ENCODE data around the gene GTPBP3. TPM values are rescaled to one million over a fixed set of nuclear protein-coding genes. Genes with fewer than 3 reads are reported as not detected.

Gene GTPBP3
- total and polyA plus RNA-seq, 8 donors: 11.2 to 93.9 (median 20.3) TPM

- intact Hi-C loops (cut with DNase I; ENCODE audit: low total_unique reads): no loop called here
Observed at GRCh38 chr19:17340871-17341357, 3.6 kb downstream of the GTPBP3 start.

GRCh38 chr19:17341386-17341785 lies 4.0 kb downstream of the GTPBP3 start:
- H3K27ac ChIP-seq: no peak overlapping the region
- 92 to 96% (median 93%) methylated on average over 14 to 15 of the region's 15 CpGs for WGBS, 5 donors

More at GRCh38 chr19:17340871-17341357, 3.6 kb downstream of the GTPBP3 start:
- 70 to 83% (median 72%) methylated on average over 15 to 17 of the region's 17 CpGs for WGBS, 5 donors
- peaks cover 0 to 32% (median 21%) of the 10 kb centered on the region in 4 donors for H3K36me3 ChIP-seq
- no peak overlapping the region for H3K27ac ChIP-seq
- no peaks in the 10 kb centered on the region for H3K27me3 ChIP-seq
- H3K4me1 ChIP-seq: peaks cover 10 to 39% (median 28%) of the 10 kb centered on the region in 4 donors
- TF ChIP-seq POLR2A (IDR thresholded peaks at IDR 0.05): no peak
- TF ChIP-seq POLR2AphosphoS5 (IDR thresholded peaks at IDR 0.05): no peak
- TF ChIP-seq EP300 (IDR thresholded peaks at IDR 0.05): no peak
- no peak for TF ChIP-seq CTCF (IDR thresholded peaks at IDR 0.05)
- DNase-seq: no peak
- no peak overlapping the region for H3K4me3 ChIP-seq
- no peaks in the 10 kb centered on the region for H3K9me3 ChIP-seq

GRCh38 chr19:17341845-17342244 lies 4.5 kb downstream of the GTPBP3 start:
- Histone ChIP-seq H3K9me3 (no peaks in the 10 kb centered on the region), H3K4me1 (peaks cover 10 to 42% (median 31%) of the 10 kb centered on the region in 4 donors), H3K27me3 (no peaks in the 10 kb centered on the region), H3K4me3 (no peak overlapping the region), H3K36me3 (peaks cover 0 to 32% (median 21%) of the 10 kb centered on the region in 4 donors), H3K27ac (no peak overlapping the region)
- WGBS, 5 donors: 80 to 86% (median 82%) methylated on average over 7 of the region's 7 CpGs
- TF ChIP-seq EP300 (IDR thresholded peaks at IDR 0.05) (no peak), POLR2A (IDR thresholded peaks at IDR 0.05) (no peak), CTCF (IDR thresholded peaks at IDR 0.05) (no peak), POLR2AphosphoS5 (IDR thresholded peaks at IDR 0.05) (no peak)
- intact Hi-C loops (cut with DNase I; ENCODE audit: low total_unique reads): no loop called here
- no peak for DNase-seq

More at GRCh38 chr19:17341386-17341785, 4.0 kb downstream of the GTPBP3 start:
- Histone ChIP-seq H3K4me1 (peaks cover 10 to 39% (median 31%) of the 10 kb centered on the region in 4 donors), H3K4me3 (no peak overlapping the region), H3K9me3 (no peaks in the 10 kb centered on the region), H3K36me3 (peaks cover 0 to 32% (median 21%) of the 10 kb centered on the region in 4 donors), H3K27me3 (no peaks in the 10 kb centered on the region)
- DNase-seq: no peak
- TF ChIP-seq EP300 (IDR thresholded peaks at IDR 0.05) (no peak), POLR2A (IDR thresholded peaks at IDR 0.05) (no peak), CTCF (IDR thresholded peaks at IDR 0.05) (no peak), POLR2AphosphoS5 (IDR thresholded peaks at IDR 0.05) (no peak)
- intact Hi-C loops (cut with DNase I; ENCODE audit: low total_unique reads): no loop called here

- H3K4me3 ChIP-seq: no peak overlapping the region
- peaks cover 0 to 29% (median 15%) of the 10 kb centered on the region in 4 donors for H3K4me1 ChIP-seq
- peak overlapping the region in 4 of 5 donors; percentile 54 to 77 (median 62) for H3K27ac ChIP-seq
- intact Hi-C loops (cut with DNase I; ENCODE audit: low total_unique reads): loop anchor here (5.0 kb wide), 1 partner anchor 41 kb away; no protein-coding TSS in a partner anchor
- H3K27me3 ChIP-seq: peaks cover 0 to 34% (median 0%) of the 10 kb centered on the region in 3 donors
- H3K36me3 ChIP-seq: peaks cover 0 to 15% (median 12%) of the 10 kb centered on the region in 4 donors
- peak; percentile 82 to 87 for DNase-seq
- H3K9me3 ChIP-seq: no peaks in the 10 kb centered on the region
- TF ChIP-seq CTCF (IDR thresholded peaks at IDR 0.05) (peak in 5 of 7 experiments; percentile 81 to 97 (median 95)), POLR2AphosphoS5 (IDR thresholded peaks at IDR 0.05) (peak in 1 of 3 donors; percentile 27), POLR2A (IDR thresholded peaks at IDR 0.05) (no peak)
- WGBS, 5 donors: 10 to 16% (median 14%) methylated on average over 24 of the region's 24 CpGs
Observed at GRCh38 chr19:17346109-17346671, 8.8 kb downstream of the GTPBP3 start.
